GM19468 (cell line): ENCODE measurements around the gene MLH3.

Source experiments
- ATAC-seq: cut with Tn5 transposase; IDR thresholded peaks from one replicate; pipeline ENCODE4 v1.9.1; 2021; ENCODE audit warnings: mild to moderate bottlenecking, moderate library complexity, moderate number of reproducible peaks; ENCODE audit not compliant: unreplicated experiment; ENCODE audit errors: extremely low read depth

Gene MLH3

GRCh38 chr14:74975059-74975810, 76.0 kb downstream of the MLH3 start:
- ATAC-seq: no peak

GRCh38 chr14:74974364-74975058, 76.8 kb downstream of the MLH3 start:
- no peak for ATAC-seq

GRCh38 chr14:74973905-74974363, 77.3 kb downstream of the MLH3 start:
- no peak for ATAC-seq

GRCh38 chr14:74973003-74973653, 78.1 kb downstream of the MLH3 start:
- ATAC-seq: no peak

GRCh38 chr14:74968811-74969210, 82.5 kb downstream of the MLH3 start:
- ATAC-seq: no peak

GRCh38 chr14:74965486-74966153, 85.6 kb downstream of the MLH3 start:
- ATAC-seq: no peak

- no peak for ATAC-seq
These were observed 86.3 kb downstream of the MLH3 start for GRCh38 chr14:74964787-74965485.
